GM19043 (cell line): Measurements from ENCODE around the gene SLFN14.
"Not testable (repeated sequence)": the region's sequence is repeated elsewhere in the genome, so short reads cannot be mapped to it uniquely, and the experiment has no call there.

ENCODE experiments used
- ATAC-seq: cut with Tn5 transposase; IDR thresholded peaks from one replicate; pipeline ENCODE4 v1.9.1; 2021; ENCODE audit warnings: low read depth; ENCODE audit not compliant: unreplicated experiment

The SLFN14 gene

DNA sequence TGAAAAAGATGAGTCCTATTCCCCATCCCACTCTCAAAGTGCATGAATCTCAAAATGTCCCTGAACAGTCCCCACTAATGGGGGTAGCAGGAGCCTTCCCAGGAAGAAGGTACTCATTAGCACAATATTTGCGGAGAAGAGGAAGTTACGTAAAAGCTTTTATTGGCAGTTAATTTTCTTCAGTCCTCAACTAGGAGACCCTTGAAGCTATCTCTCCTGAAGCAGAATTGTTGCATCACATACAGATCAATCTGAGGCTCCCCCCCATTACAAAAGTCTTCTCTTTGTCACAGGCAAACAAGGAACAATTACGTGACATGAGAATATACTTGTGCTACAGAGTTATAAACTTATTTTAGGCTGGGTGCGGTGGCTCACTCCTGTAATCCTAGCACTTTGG is 37.3 kb downstream of the SLFN14 start:
- ATAC-seq = no peak

DNA sequence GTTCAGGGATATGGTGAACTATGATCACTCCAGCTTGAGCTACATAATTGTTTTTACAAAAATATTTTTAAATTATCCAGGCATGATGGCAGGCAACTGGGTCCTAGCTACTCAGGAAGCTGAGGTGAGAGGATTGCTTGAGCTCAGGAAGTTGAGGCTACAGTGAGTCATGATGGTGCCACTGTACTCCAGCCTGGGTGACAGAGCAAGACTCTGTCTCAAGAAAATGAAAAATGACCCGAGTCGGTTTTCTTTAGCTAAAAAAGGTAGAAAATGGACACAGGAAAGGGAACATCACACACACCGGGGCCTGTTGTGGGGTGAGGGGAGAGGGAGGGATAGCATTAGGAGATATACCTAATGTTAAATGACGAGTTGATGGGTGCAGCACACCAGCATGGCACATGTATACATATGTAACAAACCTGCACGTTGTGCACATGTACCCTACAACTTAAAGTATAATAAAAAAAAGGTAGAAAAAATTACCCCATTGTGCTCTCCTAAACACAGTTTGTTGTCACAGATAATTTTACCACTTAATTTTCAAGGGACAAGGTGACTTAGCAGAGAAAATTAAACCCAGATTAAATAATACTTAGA is 38.9 kb downstream of the SLFN14 start:
- ATAC-seq = not testable (repeated sequence)

DNA sequence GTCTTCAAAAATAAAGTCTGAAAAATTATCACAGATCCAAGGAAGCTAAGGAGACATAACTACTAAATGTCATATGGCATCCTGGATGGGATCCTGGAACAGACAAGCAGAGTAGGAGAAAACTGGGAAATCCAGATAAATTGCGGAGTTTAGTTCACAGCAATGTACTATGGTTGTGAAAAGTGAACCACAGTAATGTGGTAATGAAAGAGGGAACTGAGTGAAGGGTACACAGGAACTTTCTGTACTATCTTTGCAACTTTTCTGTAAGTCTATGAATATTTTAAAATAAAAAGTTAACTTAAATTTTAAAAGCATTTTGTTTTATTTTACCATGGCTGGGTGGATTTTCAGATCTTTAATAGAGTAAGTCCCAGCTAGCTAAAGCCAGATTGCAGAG is 39.5 kb downstream of the SLFN14 start:
- ATAC-seq = no peak

DNA sequence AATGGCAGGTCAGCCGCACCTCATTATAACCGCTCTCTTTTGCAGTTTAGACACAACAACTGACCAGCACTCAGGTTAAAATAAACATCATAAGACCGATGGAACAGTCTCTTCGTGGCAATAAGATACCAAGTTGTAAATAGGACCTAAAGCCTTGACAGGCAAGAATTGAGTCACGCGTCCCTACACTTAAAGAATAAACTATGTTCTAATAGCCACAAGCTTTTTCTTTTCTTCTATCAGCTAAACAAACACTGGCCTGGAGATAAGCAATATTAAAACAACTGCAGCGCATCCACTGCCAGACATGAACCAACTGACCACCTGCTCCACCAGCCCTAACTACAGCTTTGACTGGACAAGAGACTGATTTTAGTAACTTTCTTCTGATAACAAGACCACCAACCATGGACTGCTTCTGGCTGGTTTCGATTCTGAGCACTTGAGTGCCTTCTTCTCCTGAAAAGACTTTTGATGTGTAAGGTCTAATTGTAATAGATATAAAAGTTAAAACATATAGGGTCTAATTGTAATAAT is 40.6 kb downstream of the SLFN14 start:
- no peak for ATAC-seq

DNA sequence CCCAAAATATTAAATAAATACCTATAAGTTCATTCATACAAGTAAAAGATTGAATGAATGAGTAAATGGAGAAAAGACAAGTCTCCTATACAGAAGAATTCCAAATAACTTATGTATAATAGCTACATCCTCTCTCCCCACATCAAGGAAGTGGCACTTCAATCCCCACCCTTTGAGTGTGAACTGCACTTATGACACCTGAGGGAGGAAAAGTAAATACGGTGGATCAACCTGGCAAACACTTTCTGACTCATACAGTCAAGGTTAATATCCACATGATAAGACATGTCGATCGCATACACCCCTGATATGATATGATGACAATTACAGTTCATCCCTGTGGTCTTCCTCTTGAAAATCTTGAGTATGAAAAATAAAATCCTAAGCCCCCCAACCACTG is 41.2 kb downstream of the SLFN14 start:
- ATAC-seq = no peak

DNA sequence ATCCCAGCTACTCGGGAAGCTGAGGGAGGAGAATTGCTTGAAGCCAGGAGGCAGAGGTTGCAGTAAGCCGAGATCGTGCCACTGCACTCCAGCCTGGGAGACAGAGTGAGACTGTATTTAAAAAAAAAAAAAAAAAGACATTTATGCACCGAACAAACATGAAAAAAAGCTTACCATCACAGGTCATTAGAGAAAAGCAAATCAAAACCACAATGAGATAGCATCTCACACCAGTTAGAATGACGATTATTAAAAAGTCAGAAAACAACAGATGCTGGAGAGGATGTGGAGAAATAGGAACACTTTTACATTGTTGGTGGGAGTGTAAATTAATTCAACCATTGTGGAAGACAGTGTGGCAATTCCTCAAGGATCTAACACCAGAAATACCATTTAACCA is 42.2 kb downstream of the SLFN14 start:
- ATAC-seq = not testable (repeated sequence)

DNA sequence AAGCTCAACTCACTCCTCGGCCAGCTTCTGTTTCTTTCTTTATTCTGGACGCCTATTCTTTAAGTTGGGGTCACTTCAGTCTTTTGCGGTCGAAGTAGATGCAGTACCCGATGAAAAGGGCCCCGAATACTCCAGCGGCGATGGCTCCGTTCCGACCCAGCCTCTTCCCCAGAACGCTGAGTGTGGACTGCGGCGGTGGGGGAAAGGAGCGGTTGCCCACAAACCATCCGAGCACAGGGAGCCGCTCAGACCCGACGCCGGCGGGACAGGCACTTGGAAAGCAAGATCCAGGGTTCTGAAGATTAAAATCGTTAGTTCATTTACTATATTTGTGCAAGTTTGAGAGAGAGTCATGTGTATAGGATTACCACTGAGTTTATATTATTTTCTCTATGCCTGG is 45.6 kb downstream of the SLFN14 start:
- no peak for ATAC-seq

DNA sequence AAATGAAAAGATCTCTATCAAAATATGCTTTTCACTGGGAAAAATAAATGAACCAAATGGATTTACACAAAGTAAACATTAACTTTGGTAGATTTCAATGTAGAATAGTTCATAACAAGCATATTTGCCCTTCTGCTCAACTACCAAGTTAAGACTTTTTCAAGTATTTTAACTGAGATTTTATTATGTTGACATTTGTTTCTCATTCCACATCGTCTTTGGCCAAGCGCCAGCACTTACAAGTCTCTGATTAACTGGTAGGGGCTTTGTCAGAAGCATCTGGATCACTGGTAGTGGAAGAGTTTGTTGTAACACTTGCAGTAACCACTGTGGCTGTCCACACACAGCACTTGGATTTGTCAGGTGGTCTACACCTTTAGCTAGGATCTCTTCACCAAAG is 46.1 kb downstream of the SLFN14 start:
- ATAC-seq = no peak
